HG03066 (cell line): ENCODE measurements around the gene SLC44A1.

Experiments used
- ATAC-seq: cut with Tn5 transposase; IDR thresholded peaks from one replicate; pipeline ENCODE4 v1.9.1; 2021; ENCODE audit warnings: low read depth; ENCODE audit not compliant: unreplicated experiment

Gene SLC44A1

DNA sequence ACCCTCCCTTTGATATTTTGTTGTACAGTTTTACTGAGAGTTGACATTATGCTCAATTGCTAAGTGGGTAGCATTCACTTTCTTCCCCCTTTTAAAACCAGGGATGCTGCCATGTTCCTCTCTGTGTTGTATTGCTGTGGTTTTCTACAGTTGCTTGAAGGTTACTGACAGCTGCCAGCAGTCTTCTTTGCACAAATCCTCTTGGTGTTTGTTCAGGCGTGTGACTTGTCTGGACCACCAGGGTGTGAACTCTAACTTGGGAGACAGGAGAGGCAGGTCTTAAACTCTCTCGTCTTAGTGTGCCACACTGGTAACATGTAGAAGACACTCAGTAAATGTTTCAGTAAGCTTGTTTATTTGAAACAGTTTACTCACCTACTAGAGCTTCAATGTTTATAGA is 25.1 kb downstream of the SLC44A1 start:
- ATAC-seq, result no peak

GRCh38 chr9:105270711-105271110 is 26.3 kb downstream of the SLC44A1 start:
- no peak for ATAC-seq

DNA sequence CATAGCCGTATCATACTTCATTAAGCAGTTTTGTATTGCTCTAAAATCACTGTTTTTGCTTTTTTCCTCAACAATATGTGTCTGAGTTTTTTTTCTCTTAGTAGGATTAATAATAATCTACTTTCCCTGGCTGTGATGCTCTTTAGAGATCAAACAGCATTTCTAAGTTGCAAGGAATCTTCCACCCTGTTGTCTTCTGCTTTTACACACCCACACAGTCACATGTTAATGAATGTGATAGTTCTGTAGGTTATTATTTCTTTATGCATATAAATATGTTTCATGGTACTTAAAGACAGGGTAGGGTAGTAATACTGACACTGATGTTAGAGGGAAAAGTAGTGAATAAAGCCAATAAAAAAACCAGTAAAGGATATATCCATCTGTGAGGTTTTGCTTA is 29.3 kb downstream of the SLC44A1 start:
- ATAC-seq, result no peak

DNA sequence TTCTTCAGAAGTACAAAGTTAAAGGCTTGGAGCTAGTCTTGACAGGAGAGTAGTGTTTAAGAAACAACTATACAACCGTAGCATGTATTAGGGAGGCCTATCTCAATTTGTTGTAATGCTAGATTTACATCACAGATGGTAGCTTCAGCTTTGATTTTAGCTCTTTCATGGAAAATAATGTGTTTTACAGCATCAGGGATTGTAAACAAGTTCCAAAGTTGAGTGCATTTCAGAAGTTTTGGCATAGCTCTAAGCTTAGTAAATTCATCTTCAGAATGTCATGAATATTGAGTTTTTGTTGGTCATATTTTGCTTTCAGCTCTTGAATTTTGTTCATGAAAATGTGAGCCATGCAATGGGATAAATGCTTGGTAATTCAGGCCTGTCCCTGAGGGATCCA is 30.7 kb downstream of the SLC44A1 start:
- ATAC-seq, result no peak

DNA sequence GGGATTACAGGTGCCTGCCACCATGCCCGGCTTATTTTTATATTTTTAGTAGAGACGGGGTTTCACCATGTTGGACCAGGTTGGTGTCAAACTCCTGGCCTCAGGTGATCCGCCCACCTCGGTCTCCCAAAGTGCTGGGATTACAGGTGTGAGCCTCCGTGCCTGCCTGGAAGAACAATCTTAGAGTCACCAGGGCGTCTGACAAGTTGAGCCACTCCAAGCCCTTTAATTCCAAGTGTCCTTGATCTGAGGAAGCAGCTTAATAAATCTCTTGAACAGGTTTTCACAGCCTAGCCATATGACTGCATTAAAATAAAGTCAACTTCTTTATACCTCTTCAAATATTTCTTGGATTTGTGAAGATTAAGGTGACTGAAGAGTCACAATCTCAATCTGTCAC is 31.5 kb downstream of the SLC44A1 start:
- ATAC-seq, result no peak

DNA sequence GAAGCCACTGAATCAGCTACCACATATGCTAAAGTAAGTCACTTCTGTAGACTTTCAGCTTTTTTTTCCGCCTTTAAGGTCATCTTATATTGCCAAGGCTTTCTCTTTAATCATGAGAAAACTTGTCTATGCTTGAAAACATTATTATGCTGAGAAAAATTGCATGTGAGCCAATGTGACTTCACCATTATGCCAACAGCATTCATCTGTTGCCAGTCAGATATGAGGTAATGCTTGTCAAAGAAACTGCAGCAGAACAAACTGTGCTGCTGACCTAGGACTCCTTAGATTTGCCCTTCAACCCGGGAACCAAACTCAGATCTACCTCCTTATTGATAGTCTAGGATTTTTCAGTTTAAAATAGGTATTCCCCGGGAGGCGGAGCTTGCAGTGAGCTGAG is 34.3 kb downstream of the SLC44A1 start:
- no peak for ATAC-seq

- ATAC-seq, result no peak
Measured at GRCh38 chr9:105280691-105281090, 36.2 kb downstream of the SLC44A1 start.

DNA sequence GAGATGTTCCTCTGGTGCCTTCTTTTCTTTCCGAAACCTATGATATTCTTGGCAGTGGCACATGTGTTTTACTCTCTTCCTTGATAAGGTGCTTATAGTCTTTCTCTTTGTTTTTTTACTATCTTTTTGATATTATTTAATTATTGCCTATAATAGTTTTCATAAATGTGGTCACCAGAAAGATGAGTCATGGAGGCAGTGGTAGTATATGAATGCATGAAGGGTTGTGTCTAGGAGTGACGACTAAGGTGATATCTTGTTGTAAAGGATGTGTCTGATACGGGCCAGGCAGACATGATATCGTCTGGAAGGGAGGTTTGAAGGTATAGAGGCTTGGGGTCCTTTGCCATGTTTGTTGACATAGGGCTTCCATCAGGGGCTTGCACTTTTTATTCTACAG is 36.8 kb downstream of the SLC44A1 start:
- no peak for ATAC-seq

GRCh38 chr9:105281926-105282325 is 37.5 kb downstream of the SLC44A1 start:
- ATAC-seq, result no peak

GRCh38 chr9:105282870-105283621 is 38.6 kb downstream of the SLC44A1 start:
- ATAC-seq, result no peak

DNA sequence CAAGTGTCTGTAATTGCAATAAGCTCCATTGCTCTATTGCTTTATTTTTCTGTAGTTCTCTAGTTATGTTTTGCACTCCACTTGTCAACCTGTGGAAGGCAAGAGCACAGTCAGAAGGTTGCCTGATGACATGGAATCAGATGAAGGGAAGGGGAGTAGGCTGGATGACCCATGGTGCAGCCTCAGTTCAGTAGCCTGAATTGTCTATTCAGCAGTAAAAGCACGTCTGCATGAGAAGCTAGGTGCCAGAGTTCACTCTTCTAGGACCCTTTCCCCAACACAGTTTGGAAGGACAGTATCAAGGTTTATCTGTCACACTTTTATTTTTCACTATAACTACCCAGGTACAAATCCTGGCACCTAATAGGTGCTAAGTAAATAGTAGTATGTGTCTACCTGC is 39.3 kb downstream of the SLC44A1 start:
- ATAC-seq, result no peak

- no peak for ATAC-seq
Measured at GRCh38 chr9:105284463-105284862, 40.0 kb downstream of the SLC44A1 start.

DNA sequence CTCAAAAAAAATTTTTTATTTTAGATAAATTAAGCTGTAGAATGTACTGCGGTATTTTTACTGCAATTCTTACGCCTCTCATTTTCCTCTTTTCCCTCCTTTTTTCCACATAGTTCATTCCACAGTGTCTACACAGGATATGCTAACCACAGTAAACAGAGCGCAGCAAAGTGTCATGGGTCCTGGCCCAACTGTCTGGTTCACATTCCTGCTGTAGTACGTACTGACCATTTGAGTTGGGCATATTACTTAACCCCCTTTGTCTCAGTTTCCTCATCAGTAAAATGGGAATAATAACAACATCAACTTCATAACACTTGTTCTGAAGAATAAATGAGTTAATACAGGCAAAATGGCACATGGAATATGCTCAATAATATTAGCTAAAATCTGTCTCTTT is 41.6 kb downstream of the SLC44A1 start:
- no peak for ATAC-seq

GRCh38 chr9:105289305-105289704 is 44.9 kb downstream of the SLC44A1 start:
- no peak for ATAC-seq

DNA sequence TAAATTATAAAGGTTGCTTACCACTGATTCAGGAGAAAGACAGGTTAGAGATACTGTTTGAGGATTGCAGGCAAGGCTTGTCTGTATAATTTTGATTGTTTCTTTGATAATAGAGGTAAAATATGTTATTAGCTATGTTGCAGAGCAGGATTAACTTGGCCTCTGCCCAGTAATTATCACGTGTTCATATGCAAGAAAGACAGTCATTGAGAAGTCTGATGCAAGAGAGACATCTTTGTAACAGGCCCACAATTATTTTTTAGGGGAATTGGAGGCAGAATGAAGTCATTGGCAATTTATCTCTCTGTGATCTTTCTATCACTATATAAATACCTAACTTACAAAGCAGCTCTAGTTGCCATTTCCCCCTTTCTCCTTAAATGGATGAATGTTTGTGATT is 46.0 kb downstream of the SLC44A1 start:
- no peak for ATAC-seq

- no peak for ATAC-seq
Measured at GRCh38 chr9:105290954-105291353, 46.5 kb downstream of the SLC44A1 start.

DNA sequence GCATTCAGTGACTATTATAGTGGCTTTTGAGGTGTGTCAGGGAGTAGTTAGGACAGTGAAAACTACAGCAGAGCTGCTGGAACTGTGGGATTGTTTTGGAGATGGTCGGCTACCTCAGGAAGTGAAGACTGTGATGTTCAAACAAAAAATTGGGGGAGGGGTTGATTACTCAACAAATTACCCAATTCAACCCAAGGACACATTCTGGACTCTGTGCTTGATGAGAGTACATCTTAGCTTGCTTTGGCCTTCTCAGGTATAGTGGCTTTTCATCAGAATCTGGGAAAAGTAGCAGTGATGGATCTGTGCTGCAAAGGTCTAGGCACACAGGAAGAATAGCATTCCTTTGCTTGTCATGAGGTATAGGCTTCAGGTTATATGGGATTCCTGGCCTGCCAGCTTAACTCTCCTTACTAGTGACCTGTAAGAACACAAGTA is 47.0 kb downstream of the SLC44A1 start:
- ATAC-seq, result no peak

GRCh38 chr9:105291938-105292337 is 47.5 kb downstream of the SLC44A1 start:
- no peak for ATAC-seq

DNA sequence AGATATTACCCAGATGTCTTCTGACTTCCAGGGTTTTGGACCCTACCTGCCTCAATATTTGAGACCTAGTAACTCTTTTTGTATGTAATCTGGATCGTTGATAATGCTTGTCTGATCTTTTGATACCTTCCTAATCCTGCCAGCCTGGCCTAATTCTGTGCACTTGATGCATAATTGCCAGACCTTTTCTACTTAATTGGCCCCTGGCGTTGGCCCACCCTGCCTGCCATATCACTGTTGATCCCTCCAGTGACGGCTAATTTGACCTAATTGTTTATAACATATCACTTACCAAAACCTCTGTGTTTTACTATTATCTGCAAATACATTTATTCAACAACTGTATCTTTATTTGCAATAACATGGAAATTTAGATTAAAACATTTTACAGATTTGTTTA is 49.0 kb downstream of the SLC44A1 start:
- ATAC-seq, result no peak

GRCh38 chr9:105295201-105295550 is 50.7 kb downstream of the SLC44A1 start:
- ATAC-seq, result no peak

DNA sequence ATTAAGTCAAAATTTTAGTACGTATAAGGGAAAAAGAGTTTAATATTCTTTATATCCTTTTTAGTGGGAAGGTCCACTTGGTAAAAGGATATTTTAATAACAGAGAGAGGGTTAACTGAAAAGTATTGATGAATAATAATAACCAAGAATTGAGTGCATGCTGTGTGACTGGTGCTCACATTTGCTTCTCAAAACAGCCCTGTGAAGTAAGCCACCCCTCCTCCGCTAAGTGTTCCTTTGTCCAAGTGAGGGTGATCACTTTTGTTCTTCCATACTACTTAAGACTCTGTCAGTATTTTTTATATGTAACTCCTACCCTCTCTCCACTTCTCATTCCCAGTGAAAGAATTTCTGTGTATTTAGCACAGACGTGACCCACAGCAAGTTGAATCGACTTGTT is 51.5 kb downstream of the SLC44A1 start:
- no peak for ATAC-seq

- no peak for ATAC-seq
Measured at GRCh38 chr9:105296445-105296844, 52.0 kb downstream of the SLC44A1 start.

GRCh38 chr9:105296877-105297287 is 52.4 kb downstream of the SLC44A1 start:
- no peak for ATAC-seq
